Osteocyte (in vitro differentiated cells): ENCODE data around the gene SLC39A9. TPM values are rescaled to one million over a fixed set of nuclear protein-coding genes. Genes with fewer than 3 reads are reported as not detected.
A peak's percentile ranks its signal among the peaks of the same experiment; 100 is the strongest.
"Not testable (repeated sequence)": the region's sequence is repeated elsewhere in the genome, so short reads cannot be mapped to it uniquely, and the experiment has no call there.

Source experiments
- DNase-seq: peaks from one replicate; pipeline ENCODE4 v3.0.0; 2021; ENCODE audit warnings: mixed read lengths; ENCODE audit not compliant: unreplicated experiment; ENCODE audit errors: extremely low spot score
- H3K27ac Mint-ChIP-seq: one replicate; pipeline ENCODE4 v1.8.0; 2021; ENCODE audit warnings: mild to moderate bottlenecking, mixed read lengths; ENCODE audit not compliant: unreplicated experiment
- H3K27me3 Mint-ChIP-seq: one replicate; pipeline ENCODE4 v1.8.0; 2021; ENCODE audit warnings: mixed read lengths; ENCODE audit not compliant: unreplicated experiment
- H3K36me3 Mint-ChIP-seq: one replicate; pipeline ENCODE4 v1.8.0; 2021; ENCODE audit warnings: mixed read lengths; ENCODE audit not compliant: unreplicated experiment
- H3K4me1 Mint-ChIP-seq: one replicate; pipeline ENCODE4 v1.8.0; 2021; ENCODE audit warnings: mixed read lengths; ENCODE audit not compliant: unreplicated experiment
- H3K4me3 Mint-ChIP-seq: one replicate; pipeline ENCODE4 v1.8.0; 2021; ENCODE audit warnings: mild to moderate bottlenecking, moderate library complexity, mixed read lengths; ENCODE audit not compliant: unreplicated experiment
- H3K9me3 Mint-ChIP-seq: one replicate; pipeline ENCODE4 v1.8.0; 2021; ENCODE audit warnings: mixed read lengths; ENCODE audit not compliant: unreplicated experiment
- CTCF ChIP-seq: fragments of 200-600 bp; sonication (generic); IDR thresholded peaks from 2 replicates; pipeline ENCODE4 v1.5.0; 2021; ENCODE audit warnings: antibody characterized with exemption, mild to moderate bottlenecking, moderate library complexity
- total RNA-seq: library from RNA; stranded (reverse); gene quantifications from 2 replicates; pipeline ENCODE4 v1.2.1, GENCODE V29; 2021

The SLC39A9 gene
- total RNA-seq, 1 donor from 2014 or later: 72.8 TPM

DNA sequence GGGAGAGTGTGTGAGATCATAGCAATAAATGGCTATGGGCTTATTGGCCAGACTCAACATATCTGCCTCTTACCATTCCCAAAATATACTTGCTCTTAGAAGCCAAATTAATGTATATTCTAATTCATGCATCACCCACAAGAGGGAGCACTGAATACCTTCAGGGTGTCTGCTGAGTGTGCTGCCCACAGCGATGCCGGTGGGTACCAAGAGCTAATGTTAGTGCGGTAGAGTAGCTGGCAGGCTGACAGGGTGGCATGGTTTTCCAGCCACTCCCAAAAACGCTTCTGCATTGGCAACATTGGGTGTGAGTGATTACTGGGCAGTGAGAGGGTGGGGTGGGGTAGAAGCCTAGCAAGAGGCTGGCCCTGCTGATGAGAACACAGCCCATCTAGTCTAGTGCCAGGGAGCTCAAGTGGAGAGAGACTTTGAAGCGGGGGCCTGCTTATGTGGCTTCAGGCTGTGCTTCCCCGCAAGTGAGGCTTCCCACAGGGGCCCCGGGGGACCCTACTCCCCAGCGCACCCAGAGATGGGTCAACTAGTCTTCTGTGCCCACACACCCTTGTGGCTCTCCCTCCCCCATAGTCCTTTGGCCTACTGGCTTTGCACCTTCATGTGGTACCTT lies 76.8 kb downstream of the SLC39A9 start:
- H3K9me3 Mint-ChIP-seq: no peaks in the 10 kb centered on the region
- no peak overlapping the region for H3K4me3 Mint-ChIP-seq
- no peaks in the 10 kb centered on the region for H3K36me3 Mint-ChIP-seq
- no peaks in the 10 kb centered on the region for H3K27me3 Mint-ChIP-seq
- TF ChIP-seq CTCF: peak; percentile 33
- no peak for DNase-seq
- no peak overlapping the region for H3K27ac Mint-ChIP-seq
- peaks cover 5% of the 10 kb centered on the region for H3K4me1 Mint-ChIP-seq

- TF ChIP-seq CTCF: peak; percentile 31
- H3K27ac Mint-ChIP-seq, H3K9me3 Mint-ChIP-seq, H3K4me1 Mint-ChIP-seq, H3K36me3 Mint-ChIP-seq, H3K27me3 Mint-ChIP-seq, H3K4me3 Mint-ChIP-seq, DNase-seq: not testable (repeated sequence)
These were observed 78.4 kb downstream of the SLC39A9 start for GRCh38 chr14:69476824-69477450.

GRCh38 chr14:69478055-69478454 lies 79.6 kb downstream of the SLC39A9 start:
- not testable (repeated sequence) for H3K36me3 Mint-ChIP-seq, H3K27ac Mint-ChIP-seq, H3K4me3 Mint-ChIP-seq, H3K9me3 Mint-ChIP-seq, H3K4me1 Mint-ChIP-seq, DNase-seq
- peaks cover 16% of the 10 kb centered on the region for H3K27me3 Mint-ChIP-seq

GRCh38 chr14:69479696-69480095 lies 81.2 kb downstream of the SLC39A9 start:
- Mint-ChIP-seq H3K4me3 (no peak overlapping the region), H3K36me3 (no peaks in the 10 kb centered on the region), H3K27me3 (peaks cover 26% of the 10 kb centered on the region)

DNA sequence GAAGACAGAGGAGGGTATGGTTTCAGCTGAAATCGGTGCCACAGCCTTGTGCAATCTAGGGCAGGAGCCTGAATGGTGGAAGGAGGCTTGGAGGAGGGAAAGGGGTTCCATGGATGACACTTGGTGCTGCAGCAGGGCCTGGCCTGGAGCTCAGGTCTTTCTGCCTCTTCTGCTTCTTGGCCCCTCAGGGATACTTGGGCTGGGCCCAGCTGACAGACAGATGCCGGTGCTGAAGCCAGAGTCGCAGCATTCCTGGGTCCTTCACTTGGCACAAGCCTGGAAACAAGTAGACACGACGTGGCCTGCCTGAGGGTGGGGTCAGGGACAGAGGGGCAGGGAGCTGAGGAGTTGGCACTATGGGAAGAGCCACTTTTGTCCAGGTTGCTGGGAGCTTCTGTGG lies 81.6 kb downstream of the SLC39A9 start:
- peaks cover 27% of the 10 kb centered on the region for H3K27me3 Mint-ChIP-seq

More at GRCh38 chr14:69479696-69480095, 81.2 kb downstream of the SLC39A9 start:
- no peak for DNase-seq
- no peak overlapping the region for H3K27ac Mint-ChIP-seq
- TF ChIP-seq CTCF: no peak
- no peaks in the 10 kb centered on the region for H3K9me3 Mint-ChIP-seq
- peaks cover 10% of the 10 kb centered on the region for H3K4me1 Mint-ChIP-seq

More for the DNA sequence above, 81.6 kb downstream of the SLC39A9 start:
- peaks cover 10% of the 10 kb centered on the region for H3K4me1 Mint-ChIP-seq
- H3K9me3 Mint-ChIP-seq: no peaks in the 10 kb centered on the region
- H3K4me3 Mint-ChIP-seq: no peak overlapping the region
- no peak for DNase-seq
- H3K36me3 Mint-ChIP-seq: no peaks in the 10 kb centered on the region
- TF ChIP-seq CTCF: no peak
- H3K27ac Mint-ChIP-seq: no peak overlapping the region
